Activated CD8-positive, alpha-beta T cell treated with anti-CD3 and anti-CD28 coated beads for 36 hours (primary cell): ENCODE measurements around the gene HMX1. TPM values are rescaled to one million over a fixed set of nuclear protein-coding genes. Genes with fewer than 3 reads are reported as not detected.

Experiments used
- ATAC-seq: fragments of 200-7000 bp; cut with Tn5 transposase; one replicate; pipeline ENCODE4 v1.10.0; 2021; ENCODE audit warnings: mild to moderate bottlenecking, moderate library complexity
- CTCF ChIA-PET: fragments of 350-600 bp; sonication (Branson Sonifier 250); formaldehyde crosslinking; loops from one replicate; lab custom pipeline; 2021; ENCODE audit warnings: antibody characterized with exemption; lab: Charles Lee
- POLR2A ChIA-PET: fragments of 350-600 bp; sonication (Branson Sonifier 250); formaldehyde crosslinking; loops from one replicate; lab custom pipeline; 2021; ENCODE audit warnings: antibody characterized with exemption; lab: Charles Lee
- DNase-seq: peaks from one replicate; pipeline ENCODE4 v3.0.0-alpha.2; 2020
- H3K27ac Mint-ChIP-seq: one replicate; pipeline ENCODE4 v1.8.0; 2021; ENCODE audit warnings: mild to moderate bottlenecking, mixed read lengths
- H3K27me3 Mint-ChIP-seq: one replicate; pipeline ENCODE4 v1.8.0; 2021; ENCODE audit warnings: mixed read lengths
- H3K36me3 Mint-ChIP-seq: one replicate; pipeline ENCODE4 v1.8.0; 2021; ENCODE audit warnings: low read depth, mixed read lengths
- H3K4me1 Mint-ChIP-seq: one replicate; pipeline ENCODE4 v1.8.0; 2021; ENCODE audit warnings: low read depth, mixed read lengths
- H3K4me3 Mint-ChIP-seq: one replicate; pipeline ENCODE4 v1.8.0; 2021; ENCODE audit warnings: mild to moderate bottlenecking, moderate library complexity, mixed read lengths
- H3K9me3 Mint-ChIP-seq: one replicate; pipeline ENCODE4 v1.8.0; 2021; ENCODE audit warnings: mixed read lengths
- intact Hi-C: fragments of 100-400 bp; cut with micrococcal nuclease; formaldehyde crosslinking; loops from one replicate; pipeline ENCODE4 v1.10.0; 2022
- total RNA-seq, 2 experiments: library from RNA; stranded (reverse); gene quantifications; one replicate each; pipeline ENCODE4 v1.2.3, GENCODE V29; 2021
- TF ChIP-seq, protein P1 (sequence below): fragments of 200-600 bp; IDR thresholded peaks from one replicate; pipeline ENCODE4 v1.8.0; 2022; ENCODE audit warnings: antibody characterized with exemption, mild to moderate bottlenecking

The HMX1 gene
- total RNA-seq, 2 experiments from 2014 or later, result not detected

DNA sequence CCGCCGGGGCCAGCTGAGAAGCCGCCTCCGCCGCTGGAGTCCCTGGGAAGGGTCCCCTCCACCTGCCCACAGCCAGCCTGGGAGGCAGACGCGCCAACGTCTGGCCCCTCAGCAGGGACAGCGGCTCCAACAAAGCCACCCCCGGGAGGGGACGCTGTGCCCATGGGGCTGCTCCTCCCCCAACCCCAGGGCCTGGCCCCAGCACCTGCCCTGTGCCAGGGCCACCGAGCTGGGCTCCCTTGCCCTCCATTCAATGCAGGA, 6.1 kb upstream of the HMX1 start:
- intact Hi-C loops, result no loop called here
- POLR2A ChIA-PET, result no interaction called here
- peaks cover 2% of the 10 kb centered on the region for H3K4me1 Mint-ChIP-seq
- no peaks in the 10 kb centered on the region for H3K36me3 Mint-ChIP-seq
- CTCF ChIA-PET, result no interaction called here
- no peak overlapping the region for H3K27ac Mint-ChIP-seq
- peaks cover 1% of the 10 kb centered on the region for H3K9me3 Mint-ChIP-seq
- H3K4me3 Mint-ChIP-seq, result no peak overlapping the region
- DNase-seq (no peak), ATAC-seq (no peak)
- TF ChIP-seq, protein P1, sequence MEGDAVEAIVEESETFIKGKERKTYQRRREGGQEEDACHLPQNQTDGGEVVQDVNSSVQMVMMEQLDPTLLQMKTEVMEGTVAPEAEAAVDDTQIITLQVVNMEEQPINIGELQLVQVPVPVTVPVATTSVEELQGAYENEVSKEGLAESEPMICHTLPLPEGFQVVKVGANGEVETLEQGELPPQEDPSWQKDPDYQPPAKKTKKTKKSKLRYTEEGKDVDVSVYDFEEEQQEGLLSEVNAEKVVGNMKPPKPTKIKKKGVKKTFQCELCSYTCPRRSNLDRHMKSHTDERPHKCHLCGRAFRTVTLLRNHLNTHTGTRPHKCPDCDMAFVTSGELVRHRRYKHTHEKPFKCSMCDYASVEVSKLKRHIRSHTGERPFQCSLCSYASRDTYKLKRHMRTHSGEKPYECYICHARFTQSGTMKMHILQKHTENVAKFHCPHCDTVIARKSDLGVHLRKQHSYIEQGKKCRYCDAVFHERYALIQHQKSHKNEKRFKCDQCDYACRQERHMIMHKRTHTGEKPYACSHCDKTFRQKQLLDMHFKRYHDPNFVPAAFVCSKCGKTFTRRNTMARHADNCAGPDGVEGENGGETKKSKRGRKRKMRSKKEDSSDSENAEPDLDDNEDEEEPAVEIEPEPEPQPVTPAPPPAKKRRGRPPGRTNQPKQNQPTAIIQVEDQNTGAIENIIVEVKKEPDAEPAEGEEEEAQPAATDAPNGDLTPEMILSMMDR, result no peak
- peaks cover 52% of the 10 kb centered on the region for H3K27me3 Mint-ChIP-seq

GRCh38 chr4:8876982-8877779, 5.5 kb upstream of the HMX1 start:
- H3K27me3 Mint-ChIP-seq, result peaks cover 56% of the 10 kb centered on the region
- ChIA-PET CTCF (no interaction called here), POLR2A (no interaction called here)
- intact Hi-C loops, result no loop called here
- no peaks in the 10 kb centered on the region for H3K36me3 Mint-ChIP-seq
- TF ChIP-seq, protein P1, result no peak
- no peak for DNase-seq
- H3K27ac Mint-ChIP-seq, result no peak overlapping the region
- no peak overlapping the region for H3K4me3 Mint-ChIP-seq
- peaks cover 1% of the 10 kb centered on the region for H3K9me3 Mint-ChIP-seq
- peaks cover 2% of the 10 kb centered on the region for H3K4me1 Mint-ChIP-seq
- ATAC-seq, result no peak

DNA sequence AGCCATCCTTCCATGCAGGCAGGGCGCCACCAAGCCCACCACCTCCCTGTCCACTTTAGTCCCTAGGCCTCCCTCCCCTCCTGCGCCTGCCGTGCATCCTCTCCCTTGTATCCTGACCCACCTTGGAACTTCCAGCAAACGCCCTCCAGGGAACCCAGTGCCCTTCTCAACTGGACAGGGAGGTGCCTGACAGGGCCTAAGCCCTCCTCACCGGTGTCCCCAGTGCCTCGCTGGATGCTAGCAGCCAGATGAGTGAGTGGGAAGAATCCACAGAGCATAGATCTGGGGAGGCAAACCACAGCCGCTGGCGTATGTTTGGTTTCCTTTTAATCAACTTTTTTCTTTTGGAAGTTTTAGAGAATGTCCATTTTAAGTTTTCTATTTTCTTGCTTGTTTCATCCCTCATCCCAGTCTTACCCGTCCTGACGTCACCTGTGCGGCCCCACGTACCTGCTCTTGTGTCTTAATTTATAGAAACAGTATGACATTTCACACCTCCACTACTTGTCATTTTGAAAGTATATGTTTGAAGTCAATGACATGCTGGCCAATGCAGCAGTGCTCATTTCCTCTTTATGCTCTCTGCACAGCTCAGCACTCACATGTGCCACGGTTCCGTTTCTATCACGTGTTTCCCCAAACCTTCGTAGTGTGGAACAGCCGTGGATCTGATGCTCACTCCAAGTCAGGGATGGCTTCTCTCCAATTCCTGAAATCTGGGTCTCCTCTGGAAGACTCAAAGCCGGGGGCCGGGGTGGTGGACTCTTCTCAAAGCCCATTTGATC, 3.4 kb upstream of the HMX1 start:
- Mint-ChIP-seq H3K4me3 (no peak overlapping the region), H3K4me1 (peaks cover 4% of the 10 kb centered on the region), H3K27ac (no peak overlapping the region), H3K27me3 (peaks cover 61% of the 10 kb centered on the region), H3K9me3 (peaks cover 1% of the 10 kb centered on the region), H3K36me3 (no peaks in the 10 kb centered on the region)
- POLR2A ChIA-PET, result no interaction called here
- intact Hi-C loops, result no loop called here
- TF ChIP-seq, protein P1, result no peak
- CTCF ChIA-PET, result interaction anchor here (0.8 to 1.3 kb wide), 2 partner anchors 11 to 187 kb away, joined by 3 read pairs; no protein-coding TSS in a partner anchor
- DNase-seq (no peak), ATAC-seq (no peak)

- no peak overlapping the region for H3K27ac Mint-ChIP-seq
Observed at GRCh38 chr4:8874003-8874895, 2.6 kb upstream of the HMX1 start.

More at GRCh38 chr4:8874003-8874895, 2.6 kb upstream of the HMX1 start:
- H3K36me3 Mint-ChIP-seq, result no peaks in the 10 kb centered on the region
- peaks cover 4% of the 10 kb centered on the region for H3K4me1 Mint-ChIP-seq
- DNase-seq (no peak), ATAC-seq (no peak)
- TF ChIP-seq, protein P1, result no peak
- H3K9me3 Mint-ChIP-seq, result peaks cover 1% of the 10 kb centered on the region
- intact Hi-C loops, result no loop called here
- ChIA-PET POLR2A (no interaction called here), CTCF (no interaction called here)
- no peak overlapping the region for H3K4me3 Mint-ChIP-seq
- peaks cover 66% of the 10 kb centered on the region for H3K27me3 Mint-ChIP-seq
